ENCODE data around the gene SLC9A4.

SLC9A4 gene

GRCh38 chr2:102473020-102473419 lies at the start of gene SLC9A4:
Gene SLC9A4, plus strand, starts transcription at chr2:102473226. Its CDS starts 534 bp downstream, at chr2:102473760.
- DNase-seq = no peak

- DNase-seq = no peak
Observed at GRCh38 chr2:102423368-102423767, 49.7 kb upstream of the SLC9A4 start.

GRCh38 chr2:102424754-102425153 lies 48.3 kb upstream of the SLC9A4 start:
- no peak for DNase-seq

- no peak for DNase-seq
Observed at GRCh38 chr2:102425441-102426132, 47.4 kb upstream of the SLC9A4 start.

GRCh38 chr2:102427249-102427648 lies 45.8 kb upstream of the SLC9A4 start:
- no peak for DNase-seq

GRCh38 chr2:102428573-102428972 lies 44.5 kb upstream of the SLC9A4 start:
- DNase-seq = no peak

- DNase-seq = no peak
Observed at GRCh38 chr2:102432386-102432785, 40.6 kb upstream of the SLC9A4 start.

- DNase-seq = no peak
Observed at GRCh38 chr2:102433973-102434654, 38.9 kb upstream of the SLC9A4 start.

GRCh38 chr2:102434655-102435381 lies 38.2 kb upstream of the SLC9A4 start:
- no peak for DNase-seq

GRCh38 chr2:102435741-102436140 lies 37.3 kb upstream of the SLC9A4 start:
- DNase-seq = no peak

GRCh38 chr2:102436323-102436722 lies 36.7 kb upstream of the SLC9A4 start:
- DNase-seq = no peak

GRCh38 chr2:102437122-102437521 lies 35.9 kb upstream of the SLC9A4 start:
- DNase-seq = no peak

GRCh38 chr2:102438111-102438510 lies 34.9 kb upstream of the SLC9A4 start:
- no peak for DNase-seq

GRCh38 chr2:102438578-102438977 lies 34.4 kb upstream of the SLC9A4 start:
- no peak for DNase-seq

- DNase-seq = no peak
Observed at GRCh38 chr2:102439065-102439695, 33.8 kb upstream of the SLC9A4 start.

GRCh38 chr2:102442967-102443828 lies 29.8 kb upstream of the SLC9A4 start:
- DNase-seq = no peak

GRCh38 chr2:102444233-102444632 lies 28.8 kb upstream of the SLC9A4 start:
- no peak for DNase-seq

GRCh38 chr2:102446936-102447335 lies 26.1 kb upstream of the SLC9A4 start:
- no peak for DNase-seq

GRCh38 chr2:102449370-102449974 lies 23.6 kb upstream of the SLC9A4 start:
- DNase-seq = no peak

- no peak for DNase-seq
Observed at GRCh38 chr2:102451968-102452367, 21.1 kb upstream of the SLC9A4 start.

- no peak for DNase-seq
Observed at GRCh38 chr2:102453501-102453900, 19.5 kb upstream of the SLC9A4 start.

GRCh38 chr2:102455061-102455670 lies 17.9 kb upstream of the SLC9A4 start:
- no peak for DNase-seq
